ENCODE measurements around the gene TFEB. TPM values are rescaled to one million over a fixed set of nuclear protein-coding genes. Genes with fewer than 3 reads are reported as not detected.

TFEB gene
- total RNA-seq, 4 donors from 2014 or later = 23.0 to 39.0 (median 34.9) TPM

DNA sequence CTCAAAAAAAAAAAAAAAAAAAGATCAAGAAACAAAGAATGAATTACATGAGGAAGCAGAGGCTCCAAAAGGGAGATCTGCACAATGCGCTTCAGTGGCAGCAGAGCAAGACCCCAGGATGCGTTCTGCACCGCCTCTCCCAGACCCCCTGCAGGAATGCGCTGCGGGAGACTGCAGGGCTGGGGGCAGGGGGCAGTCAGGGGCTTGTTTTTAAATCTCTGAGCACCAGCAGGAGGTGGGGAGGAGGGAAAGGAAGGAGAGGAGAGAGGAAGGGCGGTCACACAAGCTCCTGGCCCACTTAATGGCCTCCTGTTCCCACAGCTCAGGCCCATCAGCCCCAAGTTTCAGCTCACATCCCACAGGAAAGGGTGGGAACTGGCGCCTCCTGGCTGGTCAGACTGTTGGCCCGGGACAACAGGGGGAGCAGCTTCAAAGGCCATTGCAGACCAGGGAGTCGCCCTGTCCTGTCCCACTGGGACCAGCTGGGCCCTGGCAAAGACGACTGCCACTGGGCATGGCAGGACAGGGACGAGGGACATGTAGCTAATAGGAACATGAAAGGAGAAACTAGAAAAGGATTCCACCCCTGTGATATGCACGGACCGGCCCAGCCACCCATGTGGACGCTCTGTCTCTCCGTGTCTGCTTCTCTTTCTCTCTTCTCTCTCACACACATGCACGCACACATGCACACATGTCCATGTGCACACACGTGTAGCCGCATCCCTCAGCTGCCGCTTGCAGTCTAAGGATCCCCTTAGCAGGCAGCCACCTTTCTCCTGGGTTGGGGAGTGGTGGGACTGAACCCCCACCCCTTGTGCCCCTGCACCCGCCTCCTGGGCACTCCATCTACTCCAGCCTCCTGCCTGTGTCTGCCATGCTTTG, 34.7 kb downstream of the TFEB start:
- no peak for DNase-seq
- 75 to 84% methylated on average over 16 to 20 of the region's 20 CpGs for WGBS, 2 donors
- intact Hi-C loops (cut with DNase I) = loop anchor here (10.0 kb wide), 1 partner anchor 74 kb away; the partner anchor contains the start of gene FRS3
- Histone ChIP-seq H3K9me3 (no peaks in the 10 kb centered on the region), H3K4me1 (peaks cover 17 to 43% of the 10 kb centered on the region in 2 donors), H3K27ac (no peak overlapping the region), H3K27me3 (no peaks in the 10 kb centered on the region), H3K4me3 (replicated peaks in 1 of 3) (no peak overlapping the region), H3K36me3 (no peaks in the 10 kb centered on the region)
- TF ChIP-seq POLR2A (IDR thresholded peaks at IDR 0.05) = no peak
- TF ChIP-seq, protein P1, sequence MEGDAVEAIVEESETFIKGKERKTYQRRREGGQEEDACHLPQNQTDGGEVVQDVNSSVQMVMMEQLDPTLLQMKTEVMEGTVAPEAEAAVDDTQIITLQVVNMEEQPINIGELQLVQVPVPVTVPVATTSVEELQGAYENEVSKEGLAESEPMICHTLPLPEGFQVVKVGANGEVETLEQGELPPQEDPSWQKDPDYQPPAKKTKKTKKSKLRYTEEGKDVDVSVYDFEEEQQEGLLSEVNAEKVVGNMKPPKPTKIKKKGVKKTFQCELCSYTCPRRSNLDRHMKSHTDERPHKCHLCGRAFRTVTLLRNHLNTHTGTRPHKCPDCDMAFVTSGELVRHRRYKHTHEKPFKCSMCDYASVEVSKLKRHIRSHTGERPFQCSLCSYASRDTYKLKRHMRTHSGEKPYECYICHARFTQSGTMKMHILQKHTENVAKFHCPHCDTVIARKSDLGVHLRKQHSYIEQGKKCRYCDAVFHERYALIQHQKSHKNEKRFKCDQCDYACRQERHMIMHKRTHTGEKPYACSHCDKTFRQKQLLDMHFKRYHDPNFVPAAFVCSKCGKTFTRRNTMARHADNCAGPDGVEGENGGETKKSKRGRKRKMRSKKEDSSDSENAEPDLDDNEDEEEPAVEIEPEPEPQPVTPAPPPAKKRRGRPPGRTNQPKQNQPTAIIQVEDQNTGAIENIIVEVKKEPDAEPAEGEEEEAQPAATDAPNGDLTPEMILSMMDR (IDR thresholded peaks at IDR 0.05) = no peak

DNA sequence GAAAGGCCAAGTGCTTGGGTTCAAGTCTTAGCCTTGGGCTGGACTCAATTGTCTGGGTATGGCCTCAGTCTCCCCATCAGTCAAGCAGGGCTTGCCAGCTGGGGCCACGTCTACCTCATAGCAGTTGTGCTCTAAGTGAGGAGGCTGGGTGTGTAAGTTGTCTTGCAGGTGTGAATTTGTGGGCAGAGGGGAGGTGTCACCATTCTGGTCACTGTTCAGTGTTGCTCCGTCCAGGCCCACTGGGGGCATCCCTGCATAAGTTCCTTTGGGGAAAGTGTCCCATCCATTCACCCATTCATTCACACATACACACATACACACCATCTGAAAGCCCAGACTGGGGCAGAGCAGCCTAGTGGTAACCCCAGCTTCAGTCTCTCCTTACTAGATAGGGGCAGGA, 36.3 kb downstream of the TFEB start:
- Histone ChIP-seq H3K4me3 (replicated peaks in 1 of 3) (no peak overlapping the region), H3K36me3 (no peaks in the 10 kb centered on the region), H3K27ac (peak overlapping the region in 1 of 3 donors; percentile 43), H3K27me3 (no peaks in the 10 kb centered on the region), H3K4me1 (peaks cover 8 to 27% of the 10 kb centered on the region in 2 donors), H3K9me3 (no peaks in the 10 kb centered on the region)
- DNase-seq = no peak
- 96 to 100% methylated on average over 1 to 2 of the region's 2 CpGs for WGBS, 2 donors
- TF ChIP-seq, protein P1 (IDR thresholded peaks at IDR 0.05) = no peak
- TF ChIP-seq POLR2A (IDR thresholded peaks at IDR 0.05) = no peak
- intact Hi-C loops (cut with DNase I) = no loop called here

DNA sequence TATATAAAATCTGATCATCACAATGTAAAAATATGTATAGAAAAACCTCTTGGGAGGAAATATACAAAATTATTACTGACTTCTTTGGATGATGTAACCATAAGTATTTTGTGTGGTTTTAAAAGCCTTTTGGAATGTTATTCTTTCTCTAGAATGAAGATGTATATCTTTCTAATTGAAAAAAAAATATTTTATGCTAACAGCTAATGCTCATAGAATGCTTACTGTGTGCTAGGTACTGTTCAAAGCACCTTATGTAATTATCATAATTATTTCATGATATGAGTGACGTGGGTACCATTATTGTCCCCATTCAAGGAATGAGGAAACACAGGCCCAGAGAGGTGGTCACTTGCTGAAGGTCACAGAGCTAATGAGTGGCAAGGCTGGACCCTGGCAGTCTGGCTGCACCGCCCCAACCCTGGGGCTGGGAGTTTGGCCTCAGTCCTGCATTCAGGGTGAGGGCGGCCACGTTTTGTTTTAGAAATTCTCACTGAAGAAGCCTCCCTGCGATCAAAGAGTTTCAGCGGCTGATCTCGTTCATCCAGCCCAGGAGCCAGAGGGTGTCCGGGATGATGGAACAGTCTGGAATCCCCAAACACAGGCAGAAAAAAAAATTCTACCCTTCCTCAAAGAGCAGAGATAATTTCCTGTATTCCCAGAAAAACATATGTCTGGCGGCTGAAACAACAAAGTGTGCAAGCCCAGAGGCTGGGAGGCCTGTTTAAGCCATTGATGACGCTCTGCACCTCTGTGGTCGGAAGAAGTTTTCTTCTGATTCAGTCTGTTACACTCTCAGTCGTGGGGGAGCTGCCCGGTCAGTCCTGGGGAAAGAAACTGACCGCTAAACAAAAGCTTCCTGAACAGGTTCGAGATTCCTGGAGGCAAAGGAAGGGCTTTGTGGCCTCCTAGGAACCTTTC, 37.3 kb downstream of the TFEB start:
- Histone ChIP-seq H3K4me3 (replicated peaks in 1 of 3) (no peak overlapping the region), H3K36me3 (no peaks in the 10 kb centered on the region), H3K9me3 (no peaks in the 10 kb centered on the region), H3K4me1 (peaks cover 15 to 29% of the 10 kb centered on the region in 2 donors), H3K27ac (peak overlapping the region in 1 of 3 donors; percentile 43), H3K27me3 (no peaks in the 10 kb centered on the region)
- WGBS, 2 donors = 66 to 72% methylated on average over 15 of the region's 15 CpGs
- TF ChIP-seq, protein P1 (IDR thresholded peaks at IDR 0.05) = no peak
- TF ChIP-seq POLR2A (IDR thresholded peaks at IDR 0.05) = no peak
- intact Hi-C loops (cut with DNase I) = no loop called here
- no peak for DNase-seq

DNA sequence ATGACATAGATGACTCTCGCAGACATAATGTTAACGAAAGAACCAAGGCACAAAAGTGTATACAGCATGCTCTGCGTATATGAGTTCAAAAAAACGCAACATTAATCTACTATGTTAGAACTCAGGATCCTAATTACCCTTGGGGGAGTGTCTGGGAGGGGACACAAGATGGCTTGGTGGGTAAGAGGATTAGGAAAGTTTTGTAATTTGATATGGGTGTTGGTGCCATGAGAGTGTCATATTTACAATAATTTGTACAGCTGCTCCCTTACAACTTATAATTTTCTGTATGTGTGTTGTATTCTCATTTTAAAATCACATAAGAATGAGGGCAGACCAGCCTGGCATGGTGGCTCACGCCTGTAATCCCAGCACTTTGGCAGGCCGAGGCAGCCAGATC, 38.6 kb downstream of the TFEB start:
- no peak overlapping the region for H3K4me3 ChIP-seq (replicated peaks in 1 of 3)
- intact Hi-C loops (cut with DNase I) = no loop called here
- TF ChIP-seq POLR2A (IDR thresholded peaks at IDR 0.05) = no peak
- WGBS, 2 donors = 97 to 98% methylated on average over 6 of the region's 6 CpGs
- DNase-seq = no peak
- no peaks in the 10 kb centered on the region for H3K36me3 ChIP-seq
- H3K27me3 ChIP-seq = no peaks in the 10 kb centered on the region
- no peaks in the 10 kb centered on the region for H3K9me3 ChIP-seq
- H3K27ac ChIP-seq = no peak overlapping the region
- H3K4me1 ChIP-seq = peaks cover 18 to 30% of the 10 kb centered on the region in 2 donors

DNA sequence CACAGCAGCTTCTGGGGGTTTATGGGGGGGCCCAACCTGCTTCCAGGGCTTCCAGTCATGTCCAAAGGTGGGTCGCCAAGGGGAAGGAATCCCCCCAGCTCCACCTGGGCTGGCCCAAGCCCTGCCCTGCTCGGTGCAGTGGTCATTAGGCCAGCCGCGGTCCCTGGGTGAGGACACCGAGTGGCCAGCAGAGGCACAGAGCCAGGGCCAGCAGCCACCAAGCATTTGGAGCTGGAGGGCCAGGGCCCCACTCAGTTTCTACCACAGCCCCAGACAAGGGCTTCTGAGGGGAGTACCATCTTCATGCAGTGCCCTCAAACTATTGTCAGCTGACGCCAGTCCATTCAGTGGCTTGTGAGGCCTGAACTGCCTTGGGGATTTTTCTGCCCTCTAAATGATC, 39.6 kb downstream of the TFEB start:
- Histone ChIP-seq H3K4me3 (replicated peaks in 1 of 3) (no peak overlapping the region), H3K27ac (no peak overlapping the region), H3K36me3 (peaks cover 2 to 3% of the 10 kb centered on the region in 2 donors), H3K9me3 (no peaks in the 10 kb centered on the region), H3K27me3 (no peaks in the 10 kb centered on the region), H3K4me1 (peaks cover 15 to 21% of the 10 kb centered on the region in 2 donors)
- no peak for TF ChIP-seq POLR2A (IDR thresholded peaks at IDR 0.05)
- TF ChIP-seq, protein P1 (IDR thresholded peaks at IDR 0.05) = no peak
- WGBS, 2 donors = 70 to 87% methylated on average over 2 to 6 of the region's 6 CpGs
- DNase-seq = no peak
- intact Hi-C loops (cut with DNase I) = no loop called here

Measured in thyroid gland (tissue), 4 donors.